Activated CD4-positive, alpha-beta T cell treated with anti-CD3 and anti-CD28 coated beads, Interleukin-2, amount 50 U/mL, for 24 hours (primary cell): ENCODE results near the gene SASH3.
"Not testable (repeated sequence)": the region's sequence is repeated elsewhere in the genome, so short reads cannot be mapped to it uniquely, and the experiment has no call there.

ENCODE experiments used
- DNase-seq, 2 donors: peaks; one replicate each; pipeline ENCODE4 v3.0.0-alpha.2; 2020; ENCODE audit warnings: low read depth in 1 of 2, low spot score in 1 of 2

The SASH3 gene

DNA sequence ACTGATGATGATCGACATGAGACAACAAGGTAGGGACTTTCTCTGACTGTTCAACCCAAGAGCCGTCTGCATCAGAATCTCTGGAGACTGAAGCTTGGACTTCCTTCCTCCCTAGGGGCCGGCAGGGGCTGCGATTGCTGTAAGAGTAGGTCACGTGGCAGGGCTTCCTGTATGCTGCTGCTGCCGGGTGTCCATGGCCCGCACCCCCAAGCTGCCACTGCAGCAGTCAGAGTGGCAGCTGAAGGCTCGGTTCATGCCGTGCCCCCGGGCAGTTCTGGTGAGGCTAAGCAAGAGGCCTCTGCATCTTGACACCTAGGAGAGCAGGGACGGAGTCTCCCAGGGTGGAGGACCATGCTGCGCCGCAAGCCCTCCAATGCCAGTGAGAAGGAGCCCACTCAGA, at the start of gene SASH3:
Gene SASH3 (plus strand): TSS at position 203 of the 400 bp plus-strand sequence. CDS start 149 bp downstream, at position 352.
- no peak for DNase-seq

- no peak for DNase-seq
These were observed 48.5 kb upstream of the SASH3 start for GRCh38 chrX:129731228-129731627.

DNA sequence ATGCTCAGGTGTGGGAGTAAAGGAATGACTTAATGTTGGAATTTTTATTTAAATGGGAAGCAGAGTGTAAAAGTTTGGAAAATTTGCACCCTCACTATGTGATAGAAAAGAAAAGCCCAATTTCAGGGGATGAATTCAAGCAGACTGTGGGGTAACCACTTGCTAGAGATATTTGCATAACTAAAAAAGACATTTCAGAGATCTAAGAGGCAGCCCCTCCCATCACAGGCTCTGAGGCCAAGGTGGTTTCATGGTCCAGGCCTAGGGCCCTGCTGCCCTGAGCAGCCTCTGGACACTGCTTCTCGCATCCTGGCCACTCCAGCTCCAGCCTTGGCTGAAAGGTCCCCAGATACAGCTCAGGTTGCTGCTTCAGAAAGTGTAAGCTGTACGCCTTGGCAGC, 46.9 kb upstream of the SASH3 start:
- no peak for DNase-seq

GRCh38 chrX:129733335-129733734, 46.4 kb upstream of the SASH3 start:
- no peak for DNase-seq

DNA sequence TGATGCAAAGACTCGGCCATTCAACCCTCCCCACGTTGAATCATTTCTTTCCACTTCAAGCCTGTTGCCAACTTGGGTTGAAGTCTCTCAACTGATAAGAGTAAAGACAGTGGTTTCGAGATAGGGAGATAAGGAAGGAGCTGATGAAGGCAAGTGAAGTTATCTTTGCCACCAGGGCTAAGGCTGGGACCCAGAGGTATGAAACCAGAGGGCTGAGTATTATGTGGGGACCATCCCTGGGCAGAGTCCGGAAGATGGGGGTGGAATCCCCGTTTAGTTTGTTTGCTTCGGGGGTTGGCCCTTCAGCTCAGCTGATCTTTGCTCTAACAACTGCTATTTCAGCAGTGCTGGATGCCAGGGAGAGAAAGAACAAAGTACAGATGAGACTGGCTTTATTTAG, 43.3 kb upstream of the SASH3 start:
- no peak for DNase-seq

DNA sequence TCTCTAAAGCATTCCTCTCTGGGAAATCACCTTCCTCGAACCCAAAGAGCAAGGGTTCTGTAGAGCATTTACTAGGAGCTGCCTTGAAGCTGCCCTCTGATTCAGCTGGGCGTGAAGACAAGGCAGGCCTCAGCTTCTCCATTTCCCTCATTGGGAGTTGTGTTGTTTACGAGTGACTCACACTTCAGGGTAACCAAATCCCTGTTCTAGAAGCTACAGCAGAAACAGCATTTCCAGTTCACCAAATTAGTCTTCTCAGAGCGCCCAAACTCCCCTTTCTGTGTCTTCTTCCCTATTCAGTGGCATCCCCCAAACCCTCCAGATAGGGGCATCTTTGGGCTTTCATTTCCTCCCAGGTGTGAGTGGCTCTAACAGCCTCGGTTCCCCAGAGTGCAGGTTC, 41.8 kb upstream of the SASH3 start:
- DNase-seq, result no peak

DNA sequence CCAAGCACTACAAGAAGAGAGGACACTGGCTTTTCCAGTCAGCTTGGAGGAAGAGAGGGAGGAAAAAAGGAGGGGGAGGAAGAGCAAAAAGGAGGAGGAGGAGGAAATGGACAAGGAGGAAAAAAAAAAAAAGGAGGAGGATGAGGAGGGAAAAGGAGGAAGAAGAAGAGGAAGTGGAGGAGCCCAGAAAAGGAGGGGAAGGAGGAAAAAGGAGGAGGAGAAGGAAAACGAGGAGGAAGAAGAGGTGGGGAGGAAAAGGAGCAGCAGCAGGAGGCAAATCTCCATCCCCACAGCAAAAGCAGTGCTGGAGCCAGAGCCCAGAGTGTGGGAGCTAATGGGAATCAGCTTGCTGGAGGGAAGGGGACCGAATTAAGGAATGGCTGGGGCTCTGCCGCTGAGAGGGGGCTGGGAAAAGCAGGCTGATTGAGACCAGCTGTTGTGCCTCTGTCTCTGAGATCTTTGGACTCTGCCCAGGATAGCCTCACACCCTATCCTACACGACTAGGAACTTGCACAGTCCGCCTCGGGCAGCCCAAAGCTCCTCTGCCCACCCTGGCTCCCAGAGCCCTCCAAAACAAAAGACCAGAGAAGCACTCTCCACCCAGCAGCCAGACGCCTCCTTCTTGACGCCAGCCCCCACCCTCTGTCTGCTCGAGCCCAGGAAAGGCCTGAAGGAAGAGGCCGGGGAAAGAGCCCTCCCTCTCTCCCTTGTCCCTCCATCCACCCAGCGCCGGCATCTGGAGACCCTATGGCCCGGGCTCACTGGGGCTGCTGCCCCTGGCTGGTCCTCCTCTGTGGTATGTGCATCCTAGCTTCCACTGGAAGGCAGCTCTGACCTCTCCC, 41.1 kb upstream of the SASH3 start, which contains the start of gene XPNPEP2:
Gene XPNPEP2 (plus strand): TSS at position 514 of the 843 bp plus-strand sequence. CDS start 235 bp downstream, at position 749.
- DNase-seq, result no peak

- no peak for DNase-seq
These were observed 40.2 kb upstream of the SASH3 start for GRCh38 chrX:129739578-129739977.

DNA sequence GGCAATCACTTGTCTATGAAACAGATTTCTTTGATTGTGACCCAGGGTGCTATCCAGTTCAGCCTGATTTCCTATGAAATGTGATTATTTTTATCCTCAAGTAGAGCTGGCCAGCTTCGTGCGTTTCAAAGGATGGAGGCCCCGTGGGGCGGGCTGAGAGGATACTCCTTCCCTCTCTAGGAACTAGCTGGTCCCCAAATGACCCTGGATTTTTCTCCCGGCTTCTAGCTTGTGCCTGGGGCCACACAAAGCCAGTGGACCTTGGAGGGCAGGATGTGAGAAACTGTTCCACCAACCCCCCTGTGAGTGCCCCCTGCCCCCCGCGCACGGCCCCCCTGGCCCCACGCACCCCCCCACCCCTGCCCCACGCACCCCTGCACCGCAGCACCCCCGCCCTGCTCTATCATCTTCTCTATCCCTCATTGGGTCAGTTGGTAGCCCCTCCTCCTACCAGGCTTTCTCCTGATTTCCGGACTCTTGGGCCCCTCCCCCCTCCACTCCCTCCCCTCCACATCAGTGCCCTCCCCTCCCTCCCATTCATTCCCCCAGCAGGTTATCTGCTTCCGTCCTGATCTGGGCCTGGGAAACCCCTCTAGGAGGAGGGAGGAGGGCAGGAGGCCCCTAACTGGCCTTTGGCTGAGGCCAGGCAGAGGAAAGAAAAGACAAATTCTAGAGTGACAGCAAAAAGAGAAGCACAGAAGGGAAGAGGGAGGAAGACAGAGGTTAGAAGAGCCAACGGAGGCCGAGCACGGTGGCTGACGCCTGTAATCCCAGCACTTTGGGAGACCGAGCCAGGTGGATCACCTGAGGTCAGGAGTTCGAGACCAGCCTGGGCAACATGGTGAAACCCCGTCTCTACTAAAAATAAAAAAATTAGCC, 37.6 kb upstream of the SASH3 start:
- no peak for DNase-seq

GRCh38 chrX:129742759-129743152, 37.0 kb upstream of the SASH3 start:
- DNase-seq, result not testable (repeated sequence)

- DNase-seq, result no peak
These were observed 35.9 kb upstream of the SASH3 start for GRCh38 chrX:129743821-129744220.

GRCh38 chrX:129744861-129745321, 34.9 kb upstream of the SASH3 start:
- DNase-seq, result no peak

GRCh38 chrX:129746557-129747470, 32.9 kb upstream of the SASH3 start:
- DNase-seq, result no peak

DNA sequence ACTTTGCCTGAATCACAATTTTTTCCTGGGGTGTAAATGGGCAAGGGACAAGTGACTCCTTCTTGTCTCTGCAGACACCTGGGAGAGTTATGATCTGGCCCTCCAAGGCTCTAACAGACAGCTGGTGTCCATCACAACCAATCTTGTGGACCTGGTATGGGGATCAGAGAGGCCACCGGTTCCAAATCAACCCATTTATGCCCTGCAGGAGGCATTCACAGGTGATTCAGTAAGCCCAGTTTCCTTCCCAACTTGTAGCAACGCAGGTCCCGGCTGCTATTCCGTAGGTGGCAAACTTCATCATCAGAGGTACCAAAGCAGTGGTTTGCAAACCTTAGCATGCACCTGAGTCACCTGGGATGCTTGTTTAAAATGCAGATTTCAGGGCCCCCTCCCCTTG, 32.2 kb upstream of the SASH3 start:
- DNase-seq, result no peak

DNA sequence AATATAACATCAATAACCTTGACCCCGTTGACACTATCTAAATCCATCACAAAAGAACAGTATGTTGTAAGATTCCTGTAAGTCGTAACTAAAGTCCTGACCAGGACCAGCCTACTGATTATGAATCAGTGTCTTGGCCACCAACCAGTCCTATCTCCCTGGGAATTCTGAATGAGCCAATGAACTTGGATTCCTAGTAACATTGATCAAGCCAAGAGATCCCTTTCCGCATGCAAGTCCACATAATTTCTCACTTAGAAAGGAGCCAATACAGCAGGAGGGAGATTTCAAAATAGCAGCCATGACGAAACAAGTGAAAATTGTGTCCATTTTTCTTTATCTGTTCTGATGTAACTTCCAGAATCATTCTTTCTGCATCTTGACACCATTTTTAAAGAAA, 31.4 kb upstream of the SASH3 start:
- DNase-seq, result no peak

DNA sequence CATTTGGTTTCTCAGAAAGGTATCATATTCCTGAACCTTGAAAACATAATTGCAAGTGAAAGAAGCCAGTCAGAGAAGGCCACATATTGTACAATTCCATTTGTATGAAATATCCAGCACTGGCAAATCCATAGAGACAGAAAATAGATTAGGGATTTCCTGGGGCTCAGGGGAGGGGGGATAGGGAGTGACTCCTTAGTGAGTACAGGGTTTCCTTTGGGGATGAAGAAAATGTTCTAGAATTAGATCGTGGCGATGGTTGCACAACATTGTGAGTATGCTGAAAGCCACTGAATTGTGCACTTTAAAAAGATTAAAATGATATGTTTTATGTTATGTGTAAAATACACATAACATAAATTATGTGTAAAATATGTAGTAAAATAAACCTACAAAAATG, 30.7 kb upstream of the SASH3 start:
- DNase-seq, result no peak

- DNase-seq, result no peak
These were observed 28.8 kb upstream of the SASH3 start for GRCh38 chrX:129750971-129751370.

GRCh38 chrX:129754056-129755024, 25.4 kb upstream of the SASH3 start:
- no peak for DNase-seq

DNA sequence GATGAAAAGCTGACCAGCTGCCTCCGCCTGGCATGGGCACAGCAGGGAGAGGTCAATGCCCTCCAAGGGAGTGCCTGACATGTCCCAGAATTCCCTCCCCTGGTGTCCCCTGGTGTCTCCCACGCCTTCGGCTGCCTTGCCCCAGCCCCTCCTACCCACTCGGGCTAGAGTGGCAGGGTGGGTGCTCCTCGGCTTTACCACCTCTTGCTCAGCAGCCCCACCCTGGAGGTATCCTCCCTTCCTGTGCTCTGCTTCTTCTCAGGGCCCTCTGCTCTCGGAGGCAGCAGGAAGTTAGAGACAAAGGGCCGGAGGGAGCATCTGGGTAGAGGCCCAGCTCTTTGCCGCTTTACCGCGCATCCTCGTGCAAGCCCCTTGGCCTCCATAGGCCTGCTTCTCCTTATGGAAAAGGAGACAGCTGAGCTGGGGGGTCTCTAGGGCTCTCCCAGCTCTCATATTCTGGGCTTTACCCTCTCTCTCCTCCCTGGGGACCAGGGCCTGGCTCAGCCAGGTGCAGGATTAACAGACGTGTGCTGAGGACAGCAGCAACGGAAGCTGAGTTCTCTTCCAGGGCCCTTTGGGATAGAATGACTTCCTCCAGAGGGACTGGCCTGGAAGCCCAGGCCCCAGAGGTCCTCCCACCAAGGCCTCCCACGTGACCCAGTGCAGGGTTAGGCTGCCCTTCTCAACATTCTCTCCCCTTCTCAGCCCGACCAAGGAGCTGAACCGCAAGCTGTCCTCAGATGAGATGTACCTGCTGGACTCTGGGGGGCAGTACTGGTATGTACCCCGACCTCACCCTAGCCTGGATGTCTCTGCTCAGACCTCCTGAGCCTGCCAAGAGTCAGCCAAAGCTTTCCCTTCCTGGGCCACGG, 23.7 kb upstream of the SASH3 start:
- no peak for DNase-seq
